ENCODE measurements around the gene CNOT6.
"Not testable (repeated sequence)": the region's sequence is repeated elsewhere in the genome, so short reads cannot be mapped to it uniquely, and the experiment has no call there.

The CNOT6 gene

GRCh38 chr5:180521101-180521500 is 26.9 kb downstream of the CNOT6 start:
- no peak for DNase-seq

- DNase-seq = no peak
Measured at GRCh38 chr5:180521591-180521990, 27.4 kb downstream of the CNOT6 start.

- DNase-seq = no peak
Measured at GRCh38 chr5:180522330-180522729, 28.2 kb downstream of the CNOT6 start.

- DNase-seq = no peak
Measured at GRCh38 chr5:180523629-180524466, 29.7 kb downstream of the CNOT6 start.

- no peak for DNase-seq
Measured at GRCh38 chr5:180525399-180525798, 31.2 kb downstream of the CNOT6 start.

- no peak for DNase-seq
Measured at GRCh38 chr5:180526269-180526668, 32.1 kb downstream of the CNOT6 start.

GRCh38 chr5:180527659-180528058 is 33.5 kb downstream of the CNOT6 start:
- no peak for DNase-seq

GRCh38 chr5:180531036-180531585 is 36.9 kb downstream of the CNOT6 start:
- DNase-seq = not testable (repeated sequence)

GRCh38 chr5:180532268-180532667 is 38.1 kb downstream of the CNOT6 start:
- no peak for DNase-seq

- no peak for DNase-seq
Measured at GRCh38 chr5:180533845-180534244, 39.7 kb downstream of the CNOT6 start.

GRCh38 chr5:180535573-180535972 is 41.4 kb downstream of the CNOT6 start:
- DNase-seq = no peak

- DNase-seq = no peak
Measured at GRCh38 chr5:180540050-180540694, 46.0 kb downstream of the CNOT6 start.

GRCh38 chr5:180541710-180542109 is 47.5 kb downstream of the CNOT6 start:
- no peak for DNase-seq

GRCh38 chr5:180545248-180545647 is 51.1 kb downstream of the CNOT6 start:
- no peak for DNase-seq

GRCh38 chr5:180548563-180548962 is 54.4 kb downstream of the CNOT6 start:
- no peak for DNase-seq

- no peak for DNase-seq
Measured at GRCh38 chr5:180553530-180553929, 59.4 kb downstream of the CNOT6 start.

- DNase-seq = no peak
Measured at GRCh38 chr5:180555168-180555921, 61.2 kb downstream of the CNOT6 start.

GRCh38 chr5:180557217-180557809 is 63.1 kb downstream of the CNOT6 start:
- DNase-seq = no peak

- DNase-seq = no peak
Measured at GRCh38 chr5:180558232-180558631, 64.1 kb downstream of the CNOT6 start.

- DNase-seq = no peak
Measured at GRCh38 chr5:180563994-180564393, 69.8 kb downstream of the CNOT6 start.

GRCh38 chr5:180568914-180569313 is 74.7 kb downstream of the CNOT6 start:
- DNase-seq = no peak

- DNase-seq = no peak
Measured at GRCh38 chr5:180575571-180575970, 81.4 kb downstream of the CNOT6 start.

GRCh38 chr5:180580681-180581080 is 86.5 kb downstream of the CNOT6 start:
- DNase-seq = no peak

Data from CD4-positive, alpha-beta T cell treated with Interleukin-15 for 1 hour (primary cell).